Stimulated activated naive CD4-positive, alpha-beta T cell treated with Interleukin-2 at 50 U/mL for 16 hours (primary cell): ENCODE results near the gene SEMA6D.

ENCODE experiments used
- DNase-seq: peaks from one replicate; lab custom pipeline; 2025; lab: John Stamatoyannopoulos, UW

The SEMA6D gene

GRCh38 chr15:47743886-47744285 is 26.6 kb downstream of the SEMA6D start:
- no peak for DNase-seq

DNA sequence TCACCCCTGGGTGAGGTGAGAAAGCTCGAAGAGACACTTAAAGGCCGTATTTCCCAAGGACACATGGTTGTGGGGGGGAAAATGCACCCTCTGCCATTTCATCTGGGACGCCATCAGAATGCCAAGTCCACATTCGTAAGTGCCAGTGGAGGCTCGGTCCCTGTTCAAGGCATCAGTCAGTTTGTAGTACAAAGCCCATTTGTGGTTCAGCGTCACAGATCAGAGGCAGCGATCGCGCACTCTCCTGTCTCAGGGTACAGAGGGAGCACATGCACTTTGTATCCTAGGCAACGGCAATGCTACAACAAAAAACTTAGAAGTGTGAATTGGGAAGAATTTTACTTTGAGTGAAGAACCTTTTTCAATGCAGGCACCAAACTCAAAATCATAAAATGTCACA is 27.2 kb downstream of the SEMA6D start:
- DNase-seq, result no peak

DNA sequence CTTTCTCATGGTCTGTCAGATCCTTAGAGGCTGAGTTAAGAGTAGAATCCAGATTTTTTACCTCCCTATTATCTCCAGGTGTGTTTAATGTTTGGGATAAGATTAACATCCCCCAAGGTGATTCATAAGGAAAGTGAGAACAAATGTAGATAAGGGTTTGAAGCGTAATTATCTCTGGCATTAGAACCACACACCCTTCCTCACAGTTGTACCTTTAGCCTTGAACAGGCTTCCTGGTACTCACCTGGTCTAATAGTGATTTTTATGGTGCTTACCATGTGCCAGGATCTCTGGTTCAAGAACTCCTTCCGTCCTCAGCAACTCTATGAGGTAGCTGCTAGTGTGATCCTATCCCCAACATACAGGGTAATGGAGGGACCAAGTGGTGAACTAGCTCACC is 27.7 kb downstream of the SEMA6D start:
- no peak for DNase-seq

- no peak for DNase-seq
Observed at GRCh38 chr15:47746516-47746915, 29.2 kb downstream of the SEMA6D start.

DNA sequence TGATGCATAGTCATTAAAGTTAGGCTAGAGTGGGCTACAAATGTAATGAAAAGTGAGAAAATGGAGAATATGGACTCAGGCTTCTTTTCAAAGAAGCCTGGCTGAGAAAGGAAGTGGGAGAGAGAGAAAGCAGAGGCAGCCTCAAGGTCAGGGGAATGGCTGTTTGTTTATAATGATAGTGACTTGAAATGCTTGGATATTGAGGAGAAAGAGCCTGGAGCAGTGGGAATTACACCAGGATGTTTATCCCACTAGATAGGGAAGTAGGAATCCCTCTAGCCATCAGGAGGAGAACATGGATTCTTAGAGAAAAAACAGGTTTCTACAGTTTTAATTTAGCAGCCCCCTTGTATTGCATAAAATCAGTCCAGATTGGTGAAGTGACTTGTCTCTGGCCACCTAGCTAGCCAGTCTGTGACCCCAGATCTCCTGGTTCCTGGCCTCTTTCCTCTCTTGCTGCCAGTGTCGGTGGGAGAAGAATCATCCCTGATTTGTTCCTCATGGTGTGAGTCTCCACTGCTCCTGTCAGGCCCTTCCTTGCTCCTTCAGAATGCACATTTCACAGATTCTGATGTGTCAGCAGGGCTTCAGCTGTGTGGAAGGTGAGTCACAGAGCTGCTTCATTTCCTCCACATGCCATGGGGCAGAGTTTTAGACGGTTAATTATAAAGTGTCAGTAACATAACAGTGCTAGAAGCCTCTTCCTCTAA is 32.9 kb downstream of the SEMA6D start:
- DNase-seq, result no peak

- no peak for DNase-seq
Observed at GRCh38 chr15:47750740-47751262, 33.5 kb downstream of the SEMA6D start.

DNA sequence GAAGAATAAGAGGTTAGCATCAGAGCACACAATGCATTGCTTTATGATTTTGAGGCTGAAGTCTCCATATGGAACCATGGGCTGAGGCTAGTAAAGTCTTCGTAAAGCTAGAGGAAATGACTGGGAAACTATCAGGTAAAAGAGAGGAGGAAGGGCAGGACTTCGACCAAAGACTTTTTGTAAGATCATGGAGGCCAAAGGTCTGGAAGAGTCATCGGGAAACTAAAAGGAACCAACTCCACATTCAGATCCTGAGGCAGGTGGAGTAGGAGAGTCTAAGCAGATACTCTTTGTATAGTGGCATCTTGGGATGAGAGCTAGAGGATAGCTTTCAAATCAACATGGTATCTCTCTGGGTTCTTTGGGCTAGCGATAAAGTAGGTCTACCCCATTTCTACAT is 36.3 kb downstream of the SEMA6D start:
- DNase-seq, result no peak

DNA sequence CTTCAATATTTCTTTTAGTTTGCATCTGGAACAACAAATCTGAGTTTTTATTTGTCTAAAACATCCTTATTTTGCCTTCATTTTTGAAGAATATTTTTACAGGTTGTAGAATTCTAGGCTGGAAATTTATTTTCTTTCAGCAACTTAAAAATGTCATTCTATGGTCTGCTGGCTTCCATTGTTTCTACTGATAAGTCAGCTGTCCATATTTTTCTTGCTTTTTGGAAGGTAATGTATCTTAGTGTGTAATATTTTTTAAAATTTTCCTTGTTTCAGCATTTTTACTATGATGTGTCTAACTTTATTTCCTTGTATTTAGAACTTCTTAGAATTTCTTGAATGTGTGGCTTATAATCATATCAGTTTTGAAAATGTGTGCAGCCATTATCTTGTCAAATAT is 37.0 kb downstream of the SEMA6D start:
- DNase-seq, result no peak

GRCh38 chr15:47755941-47756340 is 38.6 kb downstream of the SEMA6D start:
- DNase-seq, result no peak

- no peak for DNase-seq
Observed at GRCh38 chr15:47756872-47757271, 39.6 kb downstream of the SEMA6D start.

DNA sequence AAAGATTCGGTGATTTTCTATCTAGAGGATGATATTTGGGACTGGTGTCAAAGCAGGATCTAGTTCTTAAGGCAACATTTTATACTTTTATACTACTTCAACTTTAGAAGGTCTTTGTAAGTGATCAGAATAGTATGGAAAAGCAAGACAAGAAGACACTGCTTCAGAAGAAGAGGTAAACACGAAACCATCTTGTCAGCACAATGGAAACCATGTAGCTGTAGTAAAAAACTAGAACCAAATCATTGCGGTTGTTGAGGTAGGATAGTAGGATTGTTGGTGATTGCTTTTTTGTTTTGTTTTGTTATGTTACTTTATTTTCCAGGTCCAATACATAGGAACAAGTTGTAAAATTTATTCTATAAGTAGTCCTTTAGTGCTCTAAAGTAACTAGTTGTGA is 40.0 kb downstream of the SEMA6D start:
- no peak for DNase-seq

GRCh38 chr15:47762621-47763020 is 45.3 kb downstream of the SEMA6D start:
- no peak for DNase-seq

DNA sequence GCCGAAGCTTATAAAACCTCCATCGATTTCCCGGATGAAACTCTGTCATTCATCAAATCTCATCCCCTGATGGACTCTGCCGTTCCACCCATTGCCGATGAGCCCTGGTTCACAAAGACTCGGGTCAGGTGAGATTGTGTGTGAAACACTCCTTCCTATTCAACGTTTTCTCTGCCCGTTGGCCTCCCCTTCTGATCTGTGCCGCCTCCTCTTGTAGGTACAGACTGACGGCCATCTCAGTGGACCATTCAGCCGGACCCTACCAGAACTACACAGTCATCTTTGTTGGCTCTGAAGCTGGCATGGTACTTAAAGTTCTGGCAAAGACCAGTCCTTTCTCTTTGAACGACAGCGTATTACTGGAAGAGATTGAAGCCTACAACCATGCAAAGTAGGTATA is 47.4 kb downstream of the SEMA6D start:
- no peak for DNase-seq

DNA sequence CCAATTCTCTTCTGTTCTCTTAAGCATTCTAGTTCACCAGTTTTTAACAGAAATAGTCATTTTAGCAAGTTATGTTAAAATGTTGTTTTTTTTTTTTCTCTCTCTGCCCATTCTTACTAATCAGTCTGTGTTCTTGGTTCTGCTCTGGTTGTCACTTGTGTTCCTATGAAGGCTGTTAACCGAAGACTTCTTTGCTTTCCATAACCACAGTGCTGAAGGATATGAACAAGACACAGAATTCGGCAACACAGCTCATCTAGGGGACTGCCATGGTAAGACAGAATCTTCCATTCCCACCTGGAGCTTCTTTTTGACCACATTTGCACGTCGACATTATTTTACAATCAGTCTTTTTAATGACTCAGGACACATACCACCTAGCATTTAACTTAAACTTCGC is 49.1 kb downstream of the SEMA6D start:
- no peak for DNase-seq

DNA sequence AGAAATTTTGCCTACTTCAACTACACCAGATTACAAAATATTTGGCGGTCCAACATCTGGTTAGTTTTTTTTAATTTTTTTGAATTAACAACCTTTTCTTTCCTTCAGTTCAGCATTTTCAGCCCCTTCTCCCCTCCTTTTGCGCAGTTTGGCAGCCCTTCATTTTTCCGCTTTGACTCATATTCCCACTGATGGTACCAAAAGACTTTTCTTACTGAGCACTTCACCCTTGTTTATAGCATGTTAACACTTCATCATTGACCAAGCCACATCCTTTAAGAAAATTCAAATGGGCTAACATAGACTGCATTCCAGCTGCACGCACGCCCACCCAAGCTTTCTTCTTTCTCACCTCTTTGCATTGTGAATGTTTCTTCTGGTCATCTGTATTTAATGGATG is 49.7 kb downstream of the SEMA6D start:
- DNase-seq, result no peak

- no peak for DNase-seq
Observed at GRCh38 chr15:47768735-47769134, 51.4 kb downstream of the SEMA6D start.

DNA sequence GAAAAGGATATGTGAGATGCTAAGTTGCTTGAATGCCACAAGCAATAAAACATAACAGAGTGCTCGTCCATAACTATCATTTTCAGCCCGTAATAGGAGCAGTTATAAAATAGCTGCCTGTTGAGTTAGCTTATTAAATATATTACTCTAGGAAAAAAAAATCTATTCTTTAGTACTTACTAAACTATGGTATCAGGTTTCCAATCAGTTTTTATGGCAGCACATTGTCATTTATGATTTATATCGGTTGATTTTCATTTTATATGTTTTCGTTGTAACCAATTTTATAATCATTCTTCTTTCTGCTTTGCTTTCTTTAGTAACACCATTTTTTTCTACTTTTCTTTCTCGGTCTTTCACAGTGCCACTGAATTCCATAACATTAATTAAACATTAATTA is 51.9 kb downstream of the SEMA6D start:
- DNase-seq, result no peak

DNA sequence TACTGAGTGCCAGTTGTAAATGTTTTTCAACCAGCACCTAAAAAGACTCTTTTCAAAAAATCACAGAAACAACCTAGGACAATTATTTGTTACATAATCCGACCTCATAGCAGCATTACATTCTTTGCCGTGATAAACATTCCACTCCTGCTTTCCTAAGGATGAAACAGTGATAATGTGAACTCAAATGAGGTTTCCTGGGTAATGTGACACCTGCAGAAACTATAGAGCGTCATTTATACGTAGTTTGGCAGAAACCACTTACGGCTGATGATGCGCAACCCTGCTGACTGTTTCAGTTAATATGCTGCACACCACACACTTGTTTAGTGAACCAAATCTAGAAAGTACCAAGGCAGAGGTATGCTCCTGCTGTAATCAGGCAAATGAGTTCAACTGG is 55.8 kb downstream of the SEMA6D start:
- no peak for DNase-seq

DNA sequence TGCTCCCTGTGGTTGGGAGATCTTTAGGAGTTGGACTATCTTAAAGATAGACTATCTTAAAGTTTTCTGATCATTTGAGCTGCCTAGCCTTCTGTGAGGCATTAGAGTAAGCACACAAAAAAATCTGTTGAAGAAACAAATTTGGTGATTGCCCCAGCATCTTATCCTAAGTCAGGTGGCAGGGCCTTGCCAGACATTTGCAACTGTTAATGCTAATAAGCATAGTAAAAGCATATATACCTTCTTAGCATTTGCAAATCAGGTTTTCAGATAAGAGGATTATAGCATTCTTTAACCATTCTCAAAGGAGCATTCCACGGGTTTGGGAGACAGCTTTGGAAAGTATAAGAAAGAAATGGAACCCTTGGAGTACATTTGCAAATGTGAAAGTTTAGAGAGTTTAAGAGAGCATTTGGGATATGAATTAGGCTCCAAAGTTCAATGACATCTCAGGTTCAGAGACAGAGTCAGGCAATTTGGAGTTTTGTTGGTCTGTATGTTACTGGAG is 61.0 kb downstream of the SEMA6D start:
- DNase-seq, result no peak

- no peak for DNase-seq
Observed at GRCh38 chr15:47780971-47781370, 63.7 kb downstream of the SEMA6D start.

DNA sequence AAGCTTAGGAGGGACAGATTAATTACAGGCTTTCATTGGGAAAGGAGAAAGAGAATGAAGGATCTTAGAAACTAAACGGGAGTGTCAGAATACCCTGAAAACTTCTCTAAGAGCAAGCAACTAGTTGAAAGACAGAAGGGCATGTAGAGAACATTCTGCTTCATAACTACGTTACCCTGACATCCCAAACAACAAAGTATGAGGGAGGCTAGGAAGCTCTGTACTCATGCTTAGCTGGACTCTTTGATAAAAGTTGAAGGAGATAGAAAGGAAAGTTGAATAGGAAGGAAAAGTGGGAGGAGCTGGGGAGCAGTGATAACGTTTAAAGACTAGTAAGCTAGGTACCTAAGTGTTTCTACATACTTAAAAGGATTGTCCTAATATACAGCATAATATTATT is 64.2 kb downstream of the SEMA6D start:
- DNase-seq, result no peak

- no peak for DNase-seq
Observed at GRCh38 chr15:47784820-47785219, 67.5 kb downstream of the SEMA6D start.

DNA sequence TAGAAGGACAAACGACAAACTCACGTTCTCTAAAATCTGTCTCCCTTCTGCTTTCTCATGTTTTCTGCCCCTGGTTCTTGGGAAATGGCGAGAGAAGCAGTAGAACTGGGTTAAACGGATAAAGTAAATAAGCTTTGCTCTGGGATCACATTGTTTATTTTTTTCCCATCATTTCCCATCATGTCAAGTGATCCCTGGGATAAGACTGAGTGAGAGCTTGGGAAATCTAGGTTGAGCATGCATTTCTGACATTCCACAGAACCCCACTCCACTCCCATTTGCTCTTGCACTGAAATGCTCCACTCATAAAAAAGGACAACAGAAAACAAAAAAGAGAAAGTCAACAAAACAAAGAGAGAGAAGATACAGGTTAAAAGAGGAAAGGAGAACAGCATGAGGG is 69.1 kb downstream of the SEMA6D start:
- no peak for DNase-seq

DNA sequence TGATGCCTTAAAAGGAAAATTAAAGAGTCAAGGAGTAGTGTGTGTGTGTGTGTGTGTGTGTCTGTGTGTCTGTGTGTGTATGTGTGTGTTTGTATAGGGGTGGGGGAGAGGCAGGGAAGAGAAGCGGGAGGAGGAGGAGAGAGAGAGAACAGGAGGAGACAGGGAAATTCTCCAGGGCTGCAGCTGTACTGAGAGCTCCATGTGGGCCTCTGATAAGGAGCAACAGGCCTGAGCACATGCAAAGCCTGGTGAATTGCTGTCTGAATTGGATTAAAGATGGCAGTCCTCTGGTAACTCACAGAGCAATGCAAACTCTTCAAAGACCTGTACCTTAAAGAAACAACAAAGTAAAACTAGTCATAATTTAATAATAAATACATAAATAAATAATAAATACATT is 70.6 kb downstream of the SEMA6D start:
- DNase-seq, result no peak
